Measurements from ENCODE around the gene ACAD9.

DNA sequence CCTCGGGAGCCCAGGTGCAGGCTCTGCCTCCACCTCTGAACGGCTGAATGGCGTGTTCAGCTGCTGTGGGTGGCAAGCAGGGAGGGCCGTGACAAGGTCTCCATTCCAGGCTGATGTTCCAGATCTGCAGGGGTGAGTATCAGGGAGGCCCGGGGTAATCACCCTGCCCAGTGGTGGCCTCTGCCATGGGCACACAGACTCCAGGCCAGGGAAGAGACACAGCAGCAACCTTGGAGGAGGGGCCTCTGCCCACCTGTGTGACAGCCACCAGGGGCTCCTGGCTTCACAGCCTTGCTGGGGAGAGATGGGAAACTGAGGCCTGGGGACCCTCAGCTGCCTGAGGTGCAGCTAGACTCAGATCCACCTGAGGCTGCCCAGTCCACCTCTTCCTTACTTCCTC, 25.6 kb upstream of the ACAD9 start:
- TF ChIP-seq POLR2AphosphoS5 (IDR thresholded peaks at IDR 0.05; ENCODE audit: borderline replicate concordance, low read depth, low read length), result no peak
- no peak for TF ChIP-seq FOXP2 (optimal IDR thresholded peaks at IDR 0.05; ENCODE audit: control extremely low read depth, extremely low read length, insufficient read depth)

Data from SK-N-MC (cell line).